Hypothalamus (tissue), 51 donors: ENCODE results near the gene REG4.
"Not testable (repeated sequence)": the region's sequence is repeated elsewhere in the genome, so short reads cannot be mapped to it uniquely, and the experiment has no call there.

Experiments
- DNase-seq, 51 donors: peaks; one replicate each; lab custom pipeline; 2025; lab: John Stamatoyannopoulos, UW

Gene REG4

DNA sequence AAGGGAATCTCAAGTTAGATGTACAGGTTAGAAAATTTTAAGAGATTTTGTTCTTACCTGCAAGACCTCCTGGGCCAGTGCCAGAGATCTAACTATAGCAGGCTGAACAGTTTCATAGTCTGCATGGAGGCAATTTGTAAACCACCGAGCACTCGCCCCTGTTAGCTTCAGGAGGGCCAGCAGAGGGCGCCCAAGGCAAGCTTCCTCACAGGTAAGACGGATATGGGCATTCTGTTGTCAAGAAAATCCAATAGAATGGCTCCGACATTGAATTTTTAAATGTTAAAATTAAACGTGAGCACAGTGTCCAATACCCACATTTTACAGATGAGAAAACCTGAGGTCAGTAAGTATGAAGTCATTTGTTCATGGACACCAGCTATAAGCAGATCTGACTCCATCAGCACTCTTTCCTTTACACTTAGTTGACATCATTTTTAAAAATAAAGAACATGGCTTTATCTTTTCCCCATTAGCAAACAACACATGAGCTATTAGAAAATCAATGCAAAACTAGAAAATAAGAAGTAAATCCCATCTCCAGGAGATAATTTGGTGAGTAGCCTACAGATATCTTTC, 2.2 kb downstream of the REG4 start:
- peak in 44 of 51 donors; percentile 1 to 75 (median 44) for DNase-seq

DNA sequence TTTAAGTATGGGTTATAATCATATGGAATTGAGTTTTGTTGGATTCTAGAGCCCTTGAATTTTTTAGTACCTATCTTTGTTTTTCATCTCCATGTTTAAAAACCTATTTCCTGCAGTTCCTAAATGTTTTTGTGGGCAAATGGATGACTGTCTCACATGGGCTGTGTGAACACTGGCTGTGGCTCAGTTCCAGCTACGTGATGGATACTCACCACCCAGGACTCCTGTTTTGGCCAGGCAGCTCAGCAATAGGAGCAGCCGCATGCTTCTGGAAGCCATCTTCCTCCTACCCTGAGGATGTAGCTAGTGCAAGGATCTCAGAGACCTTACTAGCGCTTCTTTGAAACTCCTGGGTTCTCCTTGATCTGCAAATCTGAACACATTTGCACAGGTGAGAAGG, 2.8 kb downstream of the REG4 start:
- no peak for DNase-seq

DNA sequence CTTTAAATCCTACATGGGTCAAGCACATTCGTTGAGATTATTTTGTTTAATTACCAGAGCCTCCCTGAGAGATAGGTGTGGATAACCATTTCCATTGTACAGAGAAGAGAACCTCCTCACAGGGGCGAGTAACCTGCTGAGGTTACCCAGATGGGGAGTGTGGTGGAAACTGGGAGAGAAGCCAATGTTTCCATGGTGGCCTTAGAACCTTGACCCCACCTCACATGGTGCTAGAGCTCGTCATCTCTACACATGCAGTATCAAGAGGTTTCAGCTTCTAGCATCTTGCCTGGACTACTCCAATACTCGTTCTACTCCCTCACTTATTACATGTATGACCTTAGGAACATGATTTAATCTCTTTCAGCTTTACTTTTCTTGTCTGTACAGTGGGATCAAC, 4.8 kb downstream of the REG4 start:
- no peak for DNase-seq

DNA sequence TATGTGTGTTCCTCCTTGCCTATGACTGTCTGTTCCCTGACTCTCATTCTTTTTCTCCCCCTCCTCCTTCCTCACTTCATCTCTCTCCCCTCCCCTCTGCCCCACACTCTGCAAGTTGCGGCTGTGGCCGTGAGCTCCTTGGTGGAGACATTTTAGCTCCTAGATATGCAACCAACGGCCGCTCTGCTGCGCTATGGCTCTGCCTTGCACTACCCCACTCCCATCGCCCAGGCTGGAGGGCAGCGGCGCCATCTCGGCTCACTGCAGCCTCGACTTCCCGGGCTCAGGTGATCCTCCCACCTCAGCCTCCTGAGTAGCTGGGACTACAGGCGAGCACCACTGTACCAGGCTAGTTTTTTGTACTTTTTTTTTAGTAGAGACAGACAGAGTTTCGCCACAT, 5.5 kb downstream of the REG4 start:
- no peak for DNase-seq

DNA sequence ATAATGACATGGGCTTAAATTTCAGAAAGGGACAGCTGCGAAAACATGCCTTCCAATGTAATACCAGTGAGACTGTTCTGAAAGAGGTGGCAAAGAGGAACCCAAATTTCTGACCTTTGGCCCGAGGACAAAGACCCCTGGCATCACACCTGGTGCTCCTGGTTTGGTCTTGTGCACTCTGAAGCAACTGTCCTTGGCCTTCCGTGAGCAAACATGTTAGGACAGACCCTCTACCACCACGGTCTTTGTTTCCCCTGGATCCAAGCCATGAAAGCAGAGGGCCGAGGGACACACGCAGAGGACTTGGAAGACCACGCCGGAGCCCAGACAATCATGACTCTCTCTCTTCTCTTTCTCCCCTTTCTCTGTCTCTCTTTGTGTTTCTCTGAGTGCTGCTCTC, 6.0 kb downstream of the REG4 start:
- DNase-seq = no peak

DNA sequence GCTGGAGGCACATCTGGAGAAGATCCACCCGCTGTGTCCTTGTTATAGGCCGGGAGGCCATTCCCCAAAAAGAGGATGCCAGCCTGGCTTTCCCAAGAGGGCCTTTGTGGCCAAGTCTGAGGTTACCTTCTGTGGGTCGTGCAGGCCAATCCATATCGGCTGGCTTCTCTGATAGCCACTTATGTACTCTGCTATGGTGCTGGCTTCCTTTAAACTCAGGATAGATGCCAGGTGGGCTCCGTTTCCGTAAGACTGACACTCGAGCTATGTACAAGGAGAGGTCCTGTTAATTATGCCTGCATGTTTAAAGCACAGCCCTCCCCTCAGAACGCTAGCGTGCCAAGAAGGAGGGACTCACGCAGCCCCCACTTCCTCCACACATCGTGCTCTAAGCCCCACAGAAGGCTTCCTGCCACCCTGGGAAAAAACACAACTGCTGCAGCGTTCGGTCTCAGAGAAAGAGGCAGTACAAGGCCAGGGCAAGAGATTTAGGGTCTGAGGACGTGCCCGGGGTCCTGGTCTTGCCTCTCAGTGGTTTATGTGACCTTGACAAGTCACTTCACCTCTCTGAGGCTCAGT, 11.6 kb downstream of the REG4 start:
- no peak for DNase-seq

DNA sequence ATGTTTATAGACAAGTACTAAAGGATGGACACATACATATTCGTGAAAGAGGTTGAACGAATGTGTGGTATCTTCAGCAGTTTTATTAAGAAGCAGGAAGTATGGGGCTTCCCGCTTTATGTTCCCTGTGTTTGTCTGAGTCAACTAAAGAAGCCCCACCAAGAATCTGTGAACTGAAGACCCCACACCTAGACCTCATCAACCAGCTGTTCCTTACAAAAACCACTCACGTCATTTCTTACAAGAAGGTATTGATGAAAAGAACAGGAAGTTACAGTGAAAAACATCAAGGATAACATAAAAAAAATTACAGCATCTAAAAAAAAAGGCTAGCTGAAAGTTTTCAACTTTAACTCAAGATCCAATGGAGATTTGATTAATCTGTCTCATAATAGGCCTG, 12.3 kb downstream of the REG4 start:
- no peak for DNase-seq

DNA sequence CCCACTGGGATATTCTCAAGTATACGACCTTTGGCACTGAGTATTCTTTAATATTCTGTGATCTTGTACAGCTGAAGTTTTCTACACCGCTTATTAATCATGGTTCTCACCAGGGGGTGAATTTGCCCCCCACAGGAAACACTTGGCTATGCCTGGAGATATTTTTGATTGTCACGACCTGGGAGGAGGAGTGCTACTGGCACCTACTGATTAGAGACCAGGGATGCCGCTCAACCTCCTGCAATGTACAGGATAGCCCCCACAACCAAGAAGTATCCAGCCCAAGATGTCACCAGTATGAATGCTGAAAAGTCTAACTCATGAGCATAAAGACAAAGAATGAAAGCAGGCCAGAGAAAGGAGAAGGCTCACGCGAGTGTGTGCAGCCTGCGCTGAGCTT, 13.7 kb downstream of the REG4 start:
- no peak for DNase-seq

DNA sequence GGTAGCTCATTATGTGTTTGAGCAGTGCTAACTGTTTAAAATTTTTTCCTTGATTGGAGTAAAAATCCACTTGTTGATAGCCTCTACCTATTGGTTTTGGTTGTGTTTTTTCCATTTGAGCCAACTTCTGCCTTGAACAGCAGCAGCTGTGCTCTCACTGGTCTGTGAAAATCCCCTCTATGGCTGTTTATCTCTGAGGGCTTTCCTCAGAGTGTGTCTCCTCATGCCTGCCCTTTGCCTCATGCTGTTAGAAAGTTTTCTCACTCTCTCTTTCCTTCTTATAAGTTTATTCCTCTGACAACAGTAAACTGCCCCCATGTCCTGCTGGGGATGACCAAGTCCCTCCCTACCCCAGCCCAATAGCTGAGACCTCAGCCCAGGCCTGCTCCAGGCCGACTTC, 14.1 kb downstream of the REG4 start:
- DNase-seq = no peak

DNA sequence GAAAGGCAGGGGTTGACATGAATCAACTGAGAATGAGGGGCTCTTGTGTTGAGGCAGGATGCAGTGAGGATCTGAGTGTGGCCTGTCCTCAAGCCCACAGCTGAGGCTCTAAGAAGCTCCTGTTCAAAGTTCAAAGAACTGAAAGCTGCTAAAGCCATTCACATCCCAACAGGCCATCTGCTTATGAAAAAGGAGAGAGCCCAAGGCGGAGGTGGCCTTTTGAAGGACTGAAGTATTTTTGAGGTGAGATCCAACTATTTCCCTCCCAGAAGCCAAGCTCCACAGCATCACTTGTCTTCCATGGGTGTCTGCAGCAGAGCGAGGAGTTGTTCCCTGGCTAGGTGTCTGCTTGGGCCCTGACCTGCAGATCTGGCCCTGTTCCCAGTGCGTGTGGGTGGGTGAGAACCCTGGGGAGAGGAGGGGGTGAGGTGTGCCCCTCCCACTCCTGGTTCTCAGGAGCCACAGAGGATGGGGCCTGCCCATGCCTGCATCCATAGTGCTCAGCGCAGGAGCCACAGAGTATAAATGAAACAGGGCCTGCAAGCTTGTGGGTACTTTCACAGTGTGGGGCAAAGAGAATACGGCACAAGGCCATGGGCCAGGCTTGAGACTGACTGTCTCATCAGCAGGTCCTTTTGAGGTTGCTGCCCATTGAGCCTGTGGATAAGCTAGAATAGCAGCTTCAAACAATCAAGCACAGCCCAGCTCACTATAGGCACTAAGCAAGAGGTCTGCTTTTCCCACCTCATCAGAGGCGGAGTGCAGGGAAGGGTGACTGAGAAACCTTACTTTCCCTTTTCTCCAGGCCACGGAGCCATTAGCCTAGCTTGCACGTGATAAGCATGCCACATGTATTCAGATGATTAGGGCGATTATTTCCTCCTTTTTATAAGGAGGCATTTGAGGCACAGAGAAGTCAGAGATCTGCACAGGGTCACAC, 15.7 kb downstream of the REG4 start:
- no peak for DNase-seq

DNA sequence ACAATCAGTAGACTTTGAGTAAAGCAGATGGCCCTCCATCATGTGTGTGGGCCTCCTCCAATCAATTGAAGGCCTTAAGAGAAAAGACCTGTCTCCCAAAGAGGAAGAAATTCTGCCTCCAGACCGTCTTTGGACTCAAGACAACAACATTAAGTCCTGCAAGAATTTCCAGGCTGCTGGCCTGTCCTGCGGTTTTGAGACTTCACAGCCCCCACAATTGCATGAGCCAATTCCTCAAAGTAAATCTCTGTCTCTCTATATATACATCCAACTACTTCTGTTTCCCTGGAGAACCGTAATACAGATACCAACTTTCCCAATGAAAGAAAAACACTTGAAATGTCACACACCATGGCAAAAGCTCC, 16.4 kb downstream of the REG4 start:
- DNase-seq = no peak

DNA sequence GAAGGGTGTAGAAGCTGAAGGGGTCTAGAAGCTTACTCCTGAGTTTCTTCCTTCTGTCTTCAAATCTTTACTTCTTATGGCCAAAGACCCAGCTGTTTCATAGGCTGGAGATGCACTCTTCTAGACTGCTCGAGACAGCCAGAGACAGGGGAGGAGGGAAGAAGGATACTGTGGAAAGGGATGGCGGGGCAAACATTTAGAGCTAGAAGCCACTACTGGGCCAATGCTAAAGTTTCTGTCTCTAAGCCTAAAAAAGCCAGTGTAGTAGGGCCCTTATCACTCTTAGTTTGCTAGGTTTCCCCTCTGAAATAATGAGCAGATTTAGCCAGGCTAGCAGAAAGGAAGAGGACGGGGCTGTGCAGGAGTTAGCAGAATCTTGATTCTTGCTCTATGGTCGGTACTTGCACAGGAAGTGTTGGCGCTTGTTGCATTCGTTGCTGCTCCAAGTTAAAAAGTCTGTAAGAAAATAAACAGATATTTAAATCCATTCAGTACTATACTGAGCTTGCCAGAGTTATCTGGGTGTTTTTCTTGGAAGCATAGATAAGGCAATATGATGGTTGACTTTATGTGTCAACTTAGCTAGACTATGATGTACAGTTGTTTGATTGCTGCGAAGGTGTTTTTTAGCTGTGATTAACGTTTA, 16.9 kb downstream of the REG4 start:
- no peak for DNase-seq

DNA sequence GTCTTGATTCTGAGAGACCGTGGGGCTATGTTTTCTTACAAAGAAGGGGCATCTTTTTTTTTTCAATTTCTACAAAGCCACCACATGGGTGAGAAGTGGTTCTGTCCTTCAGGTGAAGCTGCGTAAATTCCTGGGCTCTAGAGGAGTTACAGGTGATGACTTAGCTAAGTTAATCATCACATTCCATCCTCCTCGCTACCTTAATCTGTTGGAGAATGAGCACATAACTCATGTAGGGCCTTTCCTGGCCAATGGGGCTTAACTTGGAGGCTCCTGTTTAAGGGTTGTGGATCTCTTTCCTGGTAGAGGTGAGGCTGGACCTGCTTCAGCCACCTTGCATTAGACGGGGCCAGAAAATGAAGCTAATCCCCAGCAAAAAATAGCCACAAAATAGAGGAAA, 19.9 kb downstream of the REG4 start:
- DNase-seq = no peak

DNA sequence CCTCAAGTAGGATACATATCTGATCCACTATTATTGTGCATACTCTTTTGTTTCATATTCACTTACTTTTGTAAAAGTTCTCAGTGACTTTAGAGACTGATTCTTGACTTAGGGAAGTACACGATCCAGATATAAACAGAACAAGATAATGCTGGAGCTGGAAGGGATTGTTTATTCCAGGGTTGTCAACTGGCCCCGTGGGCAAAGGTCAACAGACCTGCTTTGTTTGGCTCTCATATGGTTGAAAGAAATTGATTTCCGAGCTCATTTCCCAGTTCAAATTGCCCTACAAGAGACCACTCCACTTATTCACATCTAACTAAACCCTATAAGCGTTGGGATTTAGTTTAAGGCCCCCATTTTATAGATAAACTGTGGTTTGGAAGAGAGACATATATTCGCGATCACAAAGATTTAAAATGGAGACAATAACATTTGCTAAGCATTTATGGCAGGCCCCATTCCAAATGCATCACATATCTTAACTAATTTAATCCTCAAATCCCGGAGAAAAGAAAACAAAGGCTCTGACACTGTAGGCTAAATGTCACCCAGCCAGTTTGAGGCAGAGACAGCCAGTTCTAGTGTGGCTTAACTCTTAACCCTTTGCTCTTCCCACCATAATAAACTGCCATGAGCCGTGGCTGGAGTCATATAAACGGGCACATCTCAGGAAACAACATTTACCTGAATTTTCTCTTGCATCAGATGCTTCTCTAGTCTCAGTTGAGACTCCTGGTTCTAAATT, 20.6 kb downstream of the REG4 start:
- no peak for DNase-seq

DNA sequence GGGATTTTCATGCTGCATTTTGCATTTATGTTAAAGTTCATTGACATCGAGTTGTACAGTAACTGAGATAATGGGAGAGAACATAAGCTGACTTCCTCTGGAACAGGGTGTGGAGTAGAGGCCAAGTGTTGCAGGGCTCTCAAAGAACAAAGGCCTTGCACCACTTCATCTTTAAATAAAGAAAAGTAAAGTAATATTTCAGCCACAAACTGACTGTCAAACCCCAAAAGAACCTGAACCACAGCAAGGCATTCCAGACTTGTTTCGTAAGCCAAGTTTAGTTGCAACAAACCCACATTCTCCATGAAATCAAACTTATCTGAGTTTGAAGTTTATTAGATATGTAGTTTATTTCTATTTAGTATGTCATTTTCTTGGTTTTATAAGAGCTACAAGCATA, 23.5 kb downstream of the REG4 start:
- no peak for DNase-seq

DNA sequence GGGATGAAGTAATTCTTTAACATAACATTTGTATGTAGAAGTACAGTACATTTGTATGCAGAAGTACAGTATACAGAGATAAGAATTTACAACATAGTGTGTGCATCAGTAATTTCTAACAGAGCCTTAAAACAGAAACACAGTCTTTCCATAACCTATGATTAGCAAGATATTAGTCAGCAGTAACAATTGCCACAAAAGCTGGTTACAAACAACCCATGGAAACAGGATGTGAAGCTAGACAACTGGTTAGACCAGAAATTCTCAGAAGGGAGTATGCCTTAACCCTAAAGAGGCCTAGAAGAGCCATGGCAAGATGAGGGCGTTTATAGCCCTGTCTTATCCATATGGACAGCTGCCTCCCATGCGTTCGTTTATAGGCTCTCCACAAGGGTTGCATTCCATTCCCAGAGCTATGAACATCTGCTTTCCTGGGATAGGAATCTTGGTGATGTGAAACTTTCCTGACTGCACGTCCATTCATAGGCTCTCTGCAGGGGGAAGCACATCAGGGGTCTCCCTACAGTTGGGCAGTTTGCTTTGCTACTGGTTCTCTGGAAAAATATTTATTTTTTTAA, 24.7 kb downstream of the REG4 start:
- not testable (repeated sequence) for DNase-seq

DNA sequence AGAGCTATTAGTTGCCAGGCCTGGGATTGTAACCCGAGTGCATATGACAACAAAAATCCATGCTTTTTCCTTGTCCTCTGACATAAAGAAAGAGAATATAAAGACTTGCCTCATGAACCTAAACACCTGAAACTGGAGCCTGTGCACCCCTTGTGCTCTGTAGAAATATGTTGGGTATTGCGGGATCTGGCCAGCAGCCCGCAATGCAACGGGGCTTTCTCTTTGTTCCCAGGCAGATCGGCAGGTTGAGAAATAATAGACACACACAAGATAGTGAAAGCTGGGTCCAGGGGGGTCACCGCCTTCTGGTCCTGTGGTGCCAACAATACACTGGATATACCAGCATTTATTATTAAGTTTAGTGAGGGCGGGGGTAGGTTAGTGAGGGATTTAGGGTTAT, 25.2 kb downstream of the REG4 start:
- not testable (repeated sequence) for DNase-seq

DNA sequence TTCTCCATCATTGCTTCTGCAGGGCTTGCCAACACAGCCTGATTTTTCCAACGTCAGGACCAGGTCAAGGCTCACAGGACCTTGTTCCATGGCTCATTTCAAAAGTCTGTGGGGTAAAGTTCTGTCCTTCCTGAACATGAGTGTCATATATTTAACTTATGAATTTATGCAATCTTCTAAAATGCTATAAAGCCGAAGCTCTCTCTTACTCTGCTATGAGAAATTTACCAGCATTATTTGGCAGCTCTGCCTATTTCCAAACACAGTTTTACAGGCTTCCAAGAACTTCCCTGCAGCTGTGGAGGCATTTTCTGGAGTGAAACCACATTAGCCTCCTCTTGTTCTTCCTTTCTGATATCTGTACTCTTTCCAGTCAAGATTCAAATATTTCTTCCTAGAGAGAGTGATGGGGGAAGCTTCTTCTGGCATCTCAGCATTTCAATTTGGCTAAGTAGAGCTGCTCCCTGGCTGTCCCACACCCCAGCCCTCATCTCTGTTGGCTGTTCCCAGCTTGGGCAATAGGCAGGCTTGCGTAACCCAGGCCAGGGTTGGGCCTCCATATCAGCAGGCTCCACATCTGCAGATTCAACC, 27.0 kb downstream of the REG4 start:
- DNase-seq = no peak

DNA sequence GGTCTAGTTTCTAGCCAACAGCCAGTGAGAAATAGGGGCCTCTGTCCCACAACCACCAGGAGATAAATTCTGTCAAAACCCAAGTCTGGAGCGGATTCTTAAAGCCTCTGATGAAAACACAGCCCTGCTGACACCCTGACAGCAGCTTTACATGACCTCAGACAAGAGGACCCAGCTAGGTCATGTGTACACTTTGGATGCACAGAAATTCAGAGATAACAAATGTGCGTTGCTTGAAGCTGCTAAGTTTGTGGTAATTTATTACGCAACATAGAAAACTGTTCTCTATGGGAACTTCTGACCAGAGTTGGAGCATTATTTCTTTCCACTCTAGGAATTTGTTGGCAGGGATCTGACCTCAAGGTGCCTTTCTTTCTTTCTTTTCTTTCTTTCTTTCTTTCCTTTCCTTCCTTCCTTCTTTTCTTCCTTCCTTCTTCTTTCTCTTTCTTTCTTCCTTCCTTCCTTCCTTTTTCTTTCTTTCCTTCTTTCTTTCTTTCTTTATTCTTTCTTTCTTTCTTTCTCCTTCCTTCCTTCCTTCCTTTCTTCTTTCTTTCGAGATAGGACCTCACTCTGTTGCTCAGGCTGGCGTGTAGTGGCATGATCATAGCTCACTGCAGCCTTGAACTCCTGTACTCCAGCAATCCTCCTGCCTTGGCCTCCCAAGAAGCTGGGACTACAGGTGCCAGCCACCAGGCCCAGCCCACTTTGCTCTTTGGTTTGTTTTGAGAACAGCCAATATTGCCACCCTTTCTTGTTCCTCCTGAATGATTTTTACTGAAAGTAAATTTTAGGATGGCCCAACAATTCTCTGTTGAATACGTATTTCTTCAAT, 27.7 kb downstream of the REG4 start:
- no peak for DNase-seq
